CD14-positive monocyte (primary cell): Measurements from ENCODE around the gene FUS. TPM values are rescaled to one million over a fixed set of nuclear protein-coding genes. Genes with fewer than 3 reads are reported as not detected.

Experiments
- DNase-seq, 3 donors: peaks; one replicate each; pipeline ENCODE4 v3.0.0-alpha.2; 2011 to 2022
- H2AFZ ChIP-seq: 2 replicates; pipeline ENCODE4 v1.6.0; 2012; ENCODE audit warnings: mild to moderate bottlenecking, low read depth, low read length, inconsistent platforms; ENCODE audit not compliant: insufficient read depth, poor library complexity, severe bottlenecking
- H3K27ac ChIP-seq, 2 donors: 1 replicate in 1 of 2; 2 replicates in 1 of 2; pipeline ENCODE4 v1.5.1; 2012 to 2013; ENCODE audit warnings: low read length in 2 of 2, control low read depth in 1 of 2, inconsistent platforms in 1 of 2, low read depth in 1 of 2, mild to moderate bottlenecking in 1 of 2
- H3K27me3 ChIP-seq, 2 donors: one replicate each; pipeline versions ENCODE4 v1.6.0 to v1.6.1; 2011 to 2013; ENCODE audit warnings: low read length in 2 of 2; ENCODE audit not compliant: control insufficient read depth in 2 of 2, insufficient read depth in 2 of 2
- H3K36me3 ChIP-seq, 2 donors: replicated peaks in 1 of 2; 1 replicate in 1 of 2; 2 replicates in 1 of 2; pipeline versions ENCODE4 v1.5.1 to v1.6.1; 2012 to 2013; ENCODE audit warnings: low read length in 2 of 2, control low read depth in 1 of 2, inconsistent platforms in 1 of 2, mild to moderate bottlenecking in 1 of 2; ENCODE audit not compliant: insufficient read depth in 2 of 2, control insufficient read depth in 1 of 2
- H3K4me1 ChIP-seq, 2 donors: 1 replicate in 1 of 2; 2 replicates in 1 of 2; pipeline versions ENCODE4 v1.5.1 to v1.6.1; 2012 to 2013; ENCODE audit warnings: low read length in 2 of 2, control low read depth in 1 of 2, inconsistent platforms in 1 of 2, mild to moderate bottlenecking in 1 of 2, moderate library complexity in 1 of 2; ENCODE audit not compliant: insufficient read depth in 2 of 2, control insufficient read depth in 1 of 2
- H3K4me2 ChIP-seq: replicated peaks from 2 replicates; pipeline ENCODE3; 2012; ENCODE audit warnings: low read length, moderate library complexity, mild to moderate bottlenecking; ENCODE audit not compliant: poor library complexity, severe bottlenecking; ENCODE audit errors: extremely low read depth
- H3K4me3 ChIP-seq, 3 experiments: fragments of 200-600 bp in 1 of 3; sonication (generic) in 1 of 3; replicated peaks in 1 of 3; 1 replicate in 2 of 3; 2 replicates in 1 of 3; pipeline ENCODE4 v1.5.1; 2011 to 2013; ENCODE audit warnings: low read length in 3 of 3, mild to moderate bottlenecking in 3 of 3, control low read depth in 2 of 3, low read depth in 2 of 3, inconsistent platforms in 1 of 3, moderate library complexity in 1 of 3
- H3K79me2 ChIP-seq: 2 replicates; pipeline ENCODE4 v1.6.0; 2012; ENCODE audit warnings: mild to moderate bottlenecking, control low read depth, inconsistent platforms, low read length, moderate library complexity; ENCODE audit not compliant: insufficient read depth
- H3K9ac ChIP-seq: 2 replicates; pipeline ENCODE4 v1.6.0; 2017; ENCODE audit warnings: low read length, mild to moderate bottlenecking; ENCODE audit not compliant: insufficient read depth, poor library complexity, severe bottlenecking
- H3K9me3 ChIP-seq, 2 donors: replicated peaks in 1 of 2; 1 replicate in 1 of 2; 2 replicates in 1 of 2; pipeline versions ENCODE4 v1.5.1 to v1.6.1; 2012 to 2013; ENCODE audit warnings: low read length in 2 of 2, control low read depth in 1 of 2; ENCODE audit not compliant: control insufficient read depth in 1 of 2, insufficient read depth in 1 of 2
- H4K20me1 ChIP-seq: 2 replicates; pipeline ENCODE4 v1.6.0; 2012; ENCODE audit warnings: mild to moderate bottlenecking, low read length, control low read depth, moderate library complexity; ENCODE audit not compliant: insufficient read depth
- H3K27ac Mint-ChIP-seq, 7 donors: one replicate each; pipeline ENCODE4 v1.8.0; 2020; ENCODE audit warnings: mild to moderate bottlenecking in 7 of 7, mixed read lengths in 7 of 7, moderate library complexity in 6 of 7, inconsistent platforms in 2 of 7
- H3K27me3 Mint-ChIP-seq, 3 donors: one replicate each; pipeline ENCODE4 v1.8.0; 2021 to 2022; ENCODE audit warnings: low read depth in 3 of 3, mild to moderate bottlenecking in 3 of 3, mixed read lengths in 3 of 3, moderate library complexity in 3 of 3, inconsistent platforms in 1 of 3
- H3K36me3 Mint-ChIP-seq, 2 donors: one replicate each; pipeline ENCODE4 v1.8.0; 2020; ENCODE audit warnings: mixed read lengths in 2 of 2, inconsistent platforms in 1 of 2, mild to moderate bottlenecking in 1 of 2
- H3K4me1 Mint-ChIP-seq: one replicate; pipeline ENCODE4 v1.8.0; 2020; ENCODE audit warnings: mild to moderate bottlenecking, mixed read lengths
- H3K4me3 Mint-ChIP-seq, 2 donors: one replicate each; pipeline ENCODE4 v1.8.0; 2020; ENCODE audit warnings: mild to moderate bottlenecking in 2 of 2, mixed read lengths in 2 of 2, moderate library complexity in 1 of 2
- H3K9me3 Mint-ChIP-seq, 7 donors: one replicate each; pipeline ENCODE4 v1.8.0; 2020 to 2022; ENCODE audit warnings: mixed read lengths in 7 of 7, mild to moderate bottlenecking in 6 of 7, moderate library complexity in 6 of 7, inconsistent platforms in 2 of 7
- WGBS: methylation state at CpG from one replicate; pipeline ENCODE4 v1.1.5; 2013; ENCODE audit warnings: missing lambda C conversion rate; ENCODE audit not compliant: insufficient coverage; 5-methylcytosine and 5-hydroxymethylcytosine counted together
- intact Hi-C, 2 donors: fragments of 100-400 bp; cut with micrococcal nuclease; formaldehyde crosslinking; loops; one replicate each; pipeline versions ENCODE4 v1.15.0 to v1.15.1; 2023
- polyA plus RNA-seq, 3 donors: library from polyadenylated mRNA; depleted of rRNA in 1 of 3; unstranded in 2 of 3; stranded (reverse) in 1 of 3; fragments of 300-500 nt in 2 of 3; fragments of >200 nt in 1 of 3; fragmentation: Illumina TruSeq in 2 of 3; gene quantifications; 1 replicate in 2 of 3; 2 replicates in 1 of 3; pipeline ENCODE4 v1.2.3, GENCODE V29; 2012 to 2021
- TF ChIP-seq, protein P1 (sequence below): fragments of 200-600 bp; IDR thresholded peaks from one replicate; pipeline ENCODE4 v1.8.0; 2022; ENCODE audit warnings: antibody characterized with exemption, mild to moderate bottlenecking

The FUS gene
- polyA plus RNA-seq, 3 donors: 54.9 to 246 (median 78.5) TPM

DNA sequence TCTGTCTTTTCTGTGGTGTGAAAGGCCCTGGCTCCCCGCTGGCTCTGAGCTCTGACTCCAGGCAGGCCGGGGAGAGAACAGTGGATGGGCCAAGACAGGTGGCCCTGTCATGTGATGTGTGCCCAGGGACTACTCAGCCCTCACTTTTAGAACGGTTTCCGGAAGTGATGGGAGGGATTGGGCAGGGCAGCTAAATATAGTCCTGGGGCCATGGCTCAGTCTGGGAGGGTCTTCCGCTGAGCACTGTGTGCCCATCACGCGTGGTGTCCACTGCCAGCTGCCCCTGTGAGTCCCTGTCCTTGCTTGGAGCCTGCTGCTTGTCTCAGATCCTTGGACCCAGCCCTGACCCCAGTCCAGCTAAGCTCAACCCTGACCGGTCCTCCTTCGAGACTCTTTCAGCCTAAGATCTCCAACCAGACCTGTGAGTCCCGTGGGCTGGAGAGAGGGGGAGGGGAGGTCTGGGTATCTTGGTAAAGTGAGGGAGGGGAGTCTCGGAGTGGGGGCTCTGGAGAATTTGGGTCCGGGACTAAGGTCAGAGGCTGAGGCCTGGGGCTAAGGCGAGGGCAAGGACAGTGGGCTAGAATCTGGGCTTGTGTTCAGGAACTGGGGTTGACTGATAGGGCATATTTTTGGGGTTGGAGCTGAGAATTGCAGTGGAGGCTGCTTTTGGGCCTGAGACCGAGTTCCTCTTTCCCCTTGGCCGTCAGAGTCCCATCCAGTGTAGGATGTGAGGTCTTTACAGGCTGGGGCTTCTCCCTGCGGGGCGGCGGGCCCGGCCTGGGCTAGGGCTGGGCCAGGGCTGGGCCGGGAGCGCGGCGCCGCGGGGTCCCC lies 34.2 kb downstream of the FUS start, which contains the start of gene TRIM72:
TSS of gene TRIM72 (plus strand) at position 243 of the 831 bp plus-strand sequence. CDS start 620 bp downstream, outside the sequence.
- TF ChIP-seq, protein P1, sequence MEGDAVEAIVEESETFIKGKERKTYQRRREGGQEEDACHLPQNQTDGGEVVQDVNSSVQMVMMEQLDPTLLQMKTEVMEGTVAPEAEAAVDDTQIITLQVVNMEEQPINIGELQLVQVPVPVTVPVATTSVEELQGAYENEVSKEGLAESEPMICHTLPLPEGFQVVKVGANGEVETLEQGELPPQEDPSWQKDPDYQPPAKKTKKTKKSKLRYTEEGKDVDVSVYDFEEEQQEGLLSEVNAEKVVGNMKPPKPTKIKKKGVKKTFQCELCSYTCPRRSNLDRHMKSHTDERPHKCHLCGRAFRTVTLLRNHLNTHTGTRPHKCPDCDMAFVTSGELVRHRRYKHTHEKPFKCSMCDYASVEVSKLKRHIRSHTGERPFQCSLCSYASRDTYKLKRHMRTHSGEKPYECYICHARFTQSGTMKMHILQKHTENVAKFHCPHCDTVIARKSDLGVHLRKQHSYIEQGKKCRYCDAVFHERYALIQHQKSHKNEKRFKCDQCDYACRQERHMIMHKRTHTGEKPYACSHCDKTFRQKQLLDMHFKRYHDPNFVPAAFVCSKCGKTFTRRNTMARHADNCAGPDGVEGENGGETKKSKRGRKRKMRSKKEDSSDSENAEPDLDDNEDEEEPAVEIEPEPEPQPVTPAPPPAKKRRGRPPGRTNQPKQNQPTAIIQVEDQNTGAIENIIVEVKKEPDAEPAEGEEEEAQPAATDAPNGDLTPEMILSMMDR: no peak
- peak within 1 kb of the TSS; percentile 36 to 79 (median 52) for H3K4me3 ChIP-seq
- peaks cover 9 to 48% of the 10 kb centered on the region in 2 donors for H3K27me3 ChIP-seq

DNA sequence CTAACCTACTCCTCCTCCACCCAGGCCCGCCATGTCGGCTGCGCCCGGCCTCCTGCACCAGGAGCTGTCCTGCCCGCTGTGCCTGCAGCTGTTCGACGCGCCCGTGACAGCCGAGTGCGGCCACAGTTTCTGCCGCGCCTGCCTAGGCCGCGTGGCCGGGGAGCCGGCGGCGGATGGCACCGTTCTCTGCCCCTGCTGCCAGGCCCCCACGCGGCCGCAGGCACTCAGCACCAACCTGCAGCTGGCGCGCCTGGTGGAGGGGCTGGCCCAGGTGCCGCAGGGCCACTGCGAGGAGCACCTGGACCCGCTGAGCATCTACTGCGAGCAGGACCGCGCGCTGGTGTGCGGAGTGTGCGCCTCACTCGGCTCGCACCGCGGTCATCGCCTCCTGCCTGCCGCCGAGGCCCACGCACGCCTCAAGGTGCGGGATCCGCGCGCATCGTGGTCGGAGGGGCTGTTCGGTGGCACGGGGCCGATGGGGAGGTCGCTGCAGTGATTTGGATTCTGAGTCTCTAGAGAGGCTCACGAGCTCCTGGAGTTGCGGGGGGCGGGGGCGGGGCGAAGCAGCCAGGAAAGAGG lies 34.9 kb downstream of the FUS start:
- peaks cover 41% of the 10 kb centered on the region for H3K4me1 Mint-ChIP-seq
- Histone ChIP-seq H3K27ac (no peak overlapping the region), H3K36me3 (no peaks in the 10 kb centered on the region), H3K4me3 (peak overlapping the region; percentile 36 to 79 (median 52)), H3K4me1 (peaks cover 34 to 40% of the 10 kb centered on the region in 2 donors), H4K20me1 (no peaks in the 10 kb centered on the region), H3K79me2 (no peaks in the 10 kb centered on the region), H3K9ac (peak overlapping the region; percentile 58), H3K27me3 (peaks cover 9 to 48% of the 10 kb centered on the region in 2 donors), H3K4me2 (peak overlapping the region; percentile 90), H3K9me3 (peaks cover 0 to 4% of the 10 kb centered on the region in 2 donors), H2AFZ (peak overlapping the region; percentile 89)
- DNase-seq: no peak
- H3K36me3 Mint-ChIP-seq: peaks cover 16 to 17% of the 10 kb centered on the region in 2 donors
- intact Hi-C loops: loop anchor here (5.0 to 10.0 kb wide), 2 partner anchors 43 to 60 kb away; partner anchors contain the start of genes ITGAM (in 2 of the 2) and PRSS36 (in 1 of the 2)
- H3K9me3 Mint-ChIP-seq: peaks cover 0 to 10% (median 6%) of the 10 kb centered on the region in 7 donors
- H3K27ac Mint-ChIP-seq: no peak overlapping the region
- H3K27me3 Mint-ChIP-seq: peaks cover 47 to 67% (median 55%) of the 10 kb centered on the region in 3 donors
- TF ChIP-seq, protein P1: no peak
- H3K4me3 Mint-ChIP-seq: peak overlapping the region; percentile 81 to 97
- WGBS: 15% methylated on average over 58 of the region's 58 CpGs

More for the DNA sequence above, 34.2 kb downstream of the FUS start, which contains the start of gene TRIM72:
- intact Hi-C loops: loop anchor here in 1 of 2 donors (10.0 kb wide), 1 partner anchor 59 kb away; the partner anchor contains the start of gene PRSS36
- Histone ChIP-seq H3K4me2 (peak within 1 kb of the TSS; percentile 90), H3K27ac (no peak within 1 kb of the TSS), H3K9me3 (peaks cover 0 to 4% of the 10 kb centered on the region in 2 donors), H3K9ac (peak within 1 kb of the TSS; percentile 58), H3K36me3 (no peaks in the 10 kb centered on the region), H3K4me1 (peaks cover 34 to 40% of the 10 kb centered on the region in 2 donors), H3K79me2 (no peaks in the 10 kb centered on the region), H4K20me1 (no peaks in the 10 kb centered on the region), H2AFZ (peak within 1 kb of the TSS; percentile 89)
- H3K27ac Mint-ChIP-seq: peak within 1 kb of the TSS in 2 of 7 donors; percentile 1 to 32
- peaks cover 47 to 67% (median 54%) of the 10 kb centered on the region in 3 donors for H3K27me3 Mint-ChIP-seq
- WGBS: 84% methylated on average over 15 of the region's 25 CpGs
- H3K36me3 Mint-ChIP-seq: peaks cover 16 to 17% of the 10 kb centered on the region in 2 donors
- H3K4me3 Mint-ChIP-seq: peak within 1 kb of the TSS; percentile 81 to 97
- peaks cover 41% of the 10 kb centered on the region for H3K4me1 Mint-ChIP-seq
- DNase-seq: peak in 1 of 3 donors; percentile 28
- peaks cover 0 to 10% (median 6%) of the 10 kb centered on the region in 7 donors for H3K9me3 Mint-ChIP-seq
